Panc1 (cell line): Measurements from ENCODE around the gene PAX7.

ENCODE experiments used
- POLR2AphosphoS5 ChIP-seq: IDR thresholded peaks from 2 replicates; pipeline ENCODE4 v1.6.1; 2012; ENCODE audit warnings: mild to moderate bottlenecking, low read depth, low read length, moderate library complexity
- TF ChIP-seq, protein P1 (sequence below): fragments of 450-650 bp; IDR thresholded peaks from 2 replicates; pipeline ENCODE4 v1.5.1; 2017; ENCODE audit warnings: mild to moderate bottlenecking

DNA sequence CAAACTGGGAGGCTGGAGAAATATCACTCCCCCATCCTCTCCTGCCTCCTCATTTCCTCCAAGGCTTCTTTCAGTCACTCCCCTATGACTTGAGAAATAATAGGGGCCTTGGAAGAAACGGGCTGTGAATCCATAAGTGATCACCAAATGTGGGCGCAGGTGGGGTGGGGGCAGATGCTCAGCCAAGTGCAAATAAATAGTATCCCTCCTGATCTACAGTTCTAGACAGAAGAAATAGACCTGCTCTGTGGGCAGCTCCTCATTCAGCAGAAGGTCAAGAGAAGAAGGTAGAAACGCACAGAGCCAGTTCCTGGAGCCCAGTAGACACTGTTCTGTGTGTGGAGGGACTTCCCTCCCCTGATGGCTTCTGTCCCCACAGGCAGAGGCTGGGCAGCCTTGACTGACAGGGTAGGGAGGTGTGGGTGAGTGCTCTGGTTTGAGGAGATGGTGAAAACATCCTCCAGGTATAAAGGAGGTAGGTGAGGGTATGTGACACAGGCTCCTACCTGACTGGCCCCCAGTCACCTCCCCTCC lies 17.1 kb downstream of the PAX7 start:
- TF ChIP-seq, protein P1, sequence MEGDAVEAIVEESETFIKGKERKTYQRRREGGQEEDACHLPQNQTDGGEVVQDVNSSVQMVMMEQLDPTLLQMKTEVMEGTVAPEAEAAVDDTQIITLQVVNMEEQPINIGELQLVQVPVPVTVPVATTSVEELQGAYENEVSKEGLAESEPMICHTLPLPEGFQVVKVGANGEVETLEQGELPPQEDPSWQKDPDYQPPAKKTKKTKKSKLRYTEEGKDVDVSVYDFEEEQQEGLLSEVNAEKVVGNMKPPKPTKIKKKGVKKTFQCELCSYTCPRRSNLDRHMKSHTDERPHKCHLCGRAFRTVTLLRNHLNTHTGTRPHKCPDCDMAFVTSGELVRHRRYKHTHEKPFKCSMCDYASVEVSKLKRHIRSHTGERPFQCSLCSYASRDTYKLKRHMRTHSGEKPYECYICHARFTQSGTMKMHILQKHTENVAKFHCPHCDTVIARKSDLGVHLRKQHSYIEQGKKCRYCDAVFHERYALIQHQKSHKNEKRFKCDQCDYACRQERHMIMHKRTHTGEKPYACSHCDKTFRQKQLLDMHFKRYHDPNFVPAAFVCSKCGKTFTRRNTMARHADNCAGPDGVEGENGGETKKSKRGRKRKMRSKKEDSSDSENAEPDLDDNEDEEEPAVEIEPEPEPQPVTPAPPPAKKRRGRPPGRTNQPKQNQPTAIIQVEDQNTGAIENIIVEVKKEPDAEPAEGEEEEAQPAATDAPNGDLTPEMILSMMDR = no peak
- TF ChIP-seq POLR2AphosphoS5 = no peak
